Mucosa of descending colon (tissue), 3 donors: Measurements from ENCODE around the gene ZSWIM8. TPM values are rescaled to one million over a fixed set of nuclear protein-coding genes. Genes with fewer than 3 reads are reported as not detected.

Source experiments
- ATAC-seq: fragments of 200-7000 bp; cut with Tn5 transposase; one replicate; pipeline ENCODE4 v1.9.1; 2020; ENCODE audit warnings: mild to moderate bottlenecking, moderate library complexity
- DNase-seq, 3 donors: peaks; one replicate each; pipeline ENCODE4 v3.0.0-alpha.2; 2020
- H3K36me3 ChIP-seq: fragments of 200-600 bp; one replicate; pipeline ENCODE4 v1.8.0; 2021; ENCODE audit warnings: low read depth, mild to moderate bottlenecking
- H3K4me1 ChIP-seq: fragments of 200-600 bp; one replicate; pipeline ENCODE4 v1.8.0; 2021; ENCODE audit warnings: low read depth, mild to moderate bottlenecking
- H3K4me3 ChIP-seq: fragments of 200-600 bp; one replicate; pipeline ENCODE4 v1.8.0; 2021; ENCODE audit warnings: mild to moderate bottlenecking
- H3K9me3 ChIP-seq: fragments of 200-600 bp; one replicate; pipeline ENCODE4 v1.8.0; 2021; ENCODE audit warnings: mild to moderate bottlenecking
- intact Hi-C, 2 donors: fragments of 100-400 bp; cut with DNase I in 1 of 2; cut with micrococcal nuclease in 1 of 2; formaldehyde crosslinking; loops; one replicate each; pipeline versions ENCODE4 v1.11.0 to v1.11.1; 2022; cut with DNase I, micrococcal nuclease
- total RNA-seq, 3 donors: library from RNA; stranded (reverse); fragmentation: NEBNext Ultra II Directional in 2 of 3; extraction: Animal tissue kit (Norgen Biotek cat#: 25700) in 2 of 3; gene quantifications; one replicate each; pipeline versions ENCODE4 v1.2.1 to v1.2.4, GENCODE V29; 2021 to 2023
- TF ChIP-seq, protein P1 (sequence below): fragments of 200-600 bp; IDR thresholded peaks from one replicate; pipeline ENCODE4 v1.8.0; 2022; ENCODE audit warnings: antibody characterized with exemption, mild to moderate bottlenecking
- donor health status: DM: no; HTN: no; CAD: no; lungs with moderate emphysema.
- donor health status: DM: no; HTN: no; CAD: no.
- donor health status: DM: no; HTN: yes; CAD: no.

The ZSWIM8 gene
- total RNA-seq, 3 donors from 2014 or later: 72.5 to 119 (median 90.1) TPM

DNA sequence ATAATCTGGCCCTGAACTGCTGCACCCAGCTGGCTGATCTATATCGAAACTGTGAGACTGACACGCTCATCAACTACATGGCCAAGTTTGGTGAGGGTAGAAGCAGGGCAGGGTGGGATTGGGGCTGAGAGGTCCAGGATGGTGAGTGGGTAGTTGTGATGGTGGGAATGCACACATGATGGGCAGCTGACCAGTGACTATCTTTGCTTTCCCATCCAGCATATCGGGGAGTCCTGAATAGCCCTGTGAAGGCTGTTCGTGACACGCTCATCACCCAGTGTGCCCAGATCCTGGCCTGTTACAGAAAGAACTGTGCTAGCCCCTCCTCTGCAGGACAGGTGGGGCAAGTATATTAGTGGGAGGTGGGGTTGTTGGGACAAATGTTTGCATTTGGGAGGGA, 16.0 kb upstream of the ZSWIM8 start:
- H3K36me3 ChIP-seq: no peaks in the 10 kb centered on the region

GRCh38 chr10:73771722-73772280, 13.6 kb upstream of the ZSWIM8 start:
- intact Hi-C loops: no loop called here
- ATAC-seq: peak; percentile 68
- DNase-seq: peak in 1 of 3 donors; percentile 89
- Histone ChIP-seq H3K9me3 (no peaks in the 10 kb centered on the region), H3K4me1 (peaks cover 21% of the 10 kb centered on the region), H3K36me3 (no peaks in the 10 kb centered on the region), H3K4me3 (peak overlapping the region; percentile 81)
- TF ChIP-seq, protein P1, sequence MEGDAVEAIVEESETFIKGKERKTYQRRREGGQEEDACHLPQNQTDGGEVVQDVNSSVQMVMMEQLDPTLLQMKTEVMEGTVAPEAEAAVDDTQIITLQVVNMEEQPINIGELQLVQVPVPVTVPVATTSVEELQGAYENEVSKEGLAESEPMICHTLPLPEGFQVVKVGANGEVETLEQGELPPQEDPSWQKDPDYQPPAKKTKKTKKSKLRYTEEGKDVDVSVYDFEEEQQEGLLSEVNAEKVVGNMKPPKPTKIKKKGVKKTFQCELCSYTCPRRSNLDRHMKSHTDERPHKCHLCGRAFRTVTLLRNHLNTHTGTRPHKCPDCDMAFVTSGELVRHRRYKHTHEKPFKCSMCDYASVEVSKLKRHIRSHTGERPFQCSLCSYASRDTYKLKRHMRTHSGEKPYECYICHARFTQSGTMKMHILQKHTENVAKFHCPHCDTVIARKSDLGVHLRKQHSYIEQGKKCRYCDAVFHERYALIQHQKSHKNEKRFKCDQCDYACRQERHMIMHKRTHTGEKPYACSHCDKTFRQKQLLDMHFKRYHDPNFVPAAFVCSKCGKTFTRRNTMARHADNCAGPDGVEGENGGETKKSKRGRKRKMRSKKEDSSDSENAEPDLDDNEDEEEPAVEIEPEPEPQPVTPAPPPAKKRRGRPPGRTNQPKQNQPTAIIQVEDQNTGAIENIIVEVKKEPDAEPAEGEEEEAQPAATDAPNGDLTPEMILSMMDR: no peak

More for the DNA sequence above, 16.0 kb upstream of the ZSWIM8 start:
- DNase-seq (no peak), ATAC-seq (no peak)
- TF ChIP-seq, protein P1: no peak
- Histone ChIP-seq H3K9me3 (no peaks in the 10 kb centered on the region), H3K4me3 (no peak overlapping the region), H3K4me1 (peaks cover 12% of the 10 kb centered on the region)
- intact Hi-C loops: no loop called here

DNA sequence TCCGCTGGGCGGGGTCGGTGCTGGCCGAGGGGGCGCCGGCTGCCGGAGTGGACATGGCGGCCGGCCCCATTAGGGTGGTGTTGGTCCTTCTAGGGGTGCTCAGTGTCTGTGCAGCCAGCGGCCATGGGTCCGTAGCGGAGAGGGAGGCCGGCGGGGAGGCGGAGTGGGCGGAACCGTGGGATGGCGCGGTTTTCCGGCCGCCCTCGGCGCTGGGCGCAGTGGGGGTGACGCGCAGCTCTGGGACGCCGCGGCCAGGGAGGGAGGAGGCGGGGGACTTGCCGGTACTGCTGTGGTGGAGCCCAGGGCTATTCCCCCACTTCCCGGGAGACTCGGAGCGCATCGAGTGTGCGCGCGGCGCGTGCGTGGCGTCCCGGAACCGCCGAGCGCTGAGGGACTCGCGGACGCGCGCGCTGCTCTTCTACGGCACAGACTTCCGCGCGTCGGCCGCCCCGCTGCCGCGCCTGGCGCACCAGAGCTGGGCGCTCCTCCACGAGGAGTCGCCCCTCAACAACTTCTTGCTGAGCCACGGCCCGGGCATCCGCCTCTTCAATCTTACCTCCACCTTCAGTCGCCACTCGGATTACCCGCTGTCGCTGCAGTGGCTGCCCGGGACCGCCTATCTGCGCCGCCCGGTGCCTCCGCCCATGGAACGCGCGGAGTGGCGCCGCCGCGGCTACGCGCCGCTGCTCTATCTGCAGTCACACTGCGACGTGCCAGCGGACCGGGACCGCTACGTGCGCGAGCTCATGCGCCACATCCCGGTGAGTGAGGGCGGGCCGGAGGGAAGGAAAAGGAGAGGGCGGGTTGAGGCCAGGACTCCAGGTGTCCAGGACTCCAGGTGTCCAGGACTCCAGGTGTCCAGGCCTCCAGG, 12.9 kb upstream of the ZSWIM8 start:
- intact Hi-C loops: no loop called here
- TF ChIP-seq, protein P1: peak; percentile 21
- H3K9me3 ChIP-seq: no peaks in the 10 kb centered on the region
- H3K4me1 ChIP-seq: peaks cover 21% of the 10 kb centered on the region
- DNase-seq (peak; percentile 82 to 92 (median 91)), ATAC-seq (peak; percentile 86)
- peak overlapping the region; percentile 81 for H3K4me3 ChIP-seq
- no peaks in the 10 kb centered on the region for H3K36me3 ChIP-seq

GRCh38 chr10:73773152-73773879, 12.1 kb upstream of the ZSWIM8 start:
- ATAC-seq: peak; percentile 5
- Histone ChIP-seq H3K4me1 (peaks cover 21% of the 10 kb centered on the region), H3K4me3 (peak overlapping the region; percentile 81), H3K36me3 (no peaks in the 10 kb centered on the region), H3K9me3 (no peaks in the 10 kb centered on the region)
- intact Hi-C loops: no loop called here
- DNase-seq: no peak
- TF ChIP-seq, protein P1: no peak

DNA sequence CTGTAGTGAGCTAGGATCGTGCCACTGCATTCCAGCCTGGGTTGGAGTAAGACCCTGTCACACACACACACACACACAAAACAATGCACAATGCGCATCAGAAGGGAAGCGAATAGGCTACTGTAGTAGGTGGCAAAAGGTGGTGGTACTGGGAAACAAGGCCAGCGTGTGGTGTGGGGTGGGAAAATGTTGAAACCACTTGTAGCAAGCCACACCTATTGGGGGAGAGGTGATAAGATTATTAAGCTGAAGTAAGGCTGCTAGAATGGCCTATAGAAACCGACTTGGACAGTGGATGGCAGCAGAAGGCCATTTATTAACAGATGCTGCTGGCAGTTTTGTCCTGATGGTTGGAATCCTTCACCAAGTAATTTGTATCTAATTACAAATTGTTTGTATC, 10.8 kb upstream of the ZSWIM8 start:
- TF ChIP-seq, protein P1: no peak
- no peaks in the 10 kb centered on the region for H3K36me3 ChIP-seq
- intact Hi-C loops: no loop called here
- no peak for DNase-seq
- no peaks in the 10 kb centered on the region for H3K9me3 ChIP-seq
- H3K4me1 ChIP-seq: peaks cover 21% of the 10 kb centered on the region
- no peak overlapping the region for H3K4me3 ChIP-seq
- no peak for ATAC-seq
